Activated T-cell treated with anti-CD3 and anti-CD28 coated beads, Interleukin-2, amount 50 U/mL, for 1 hour (primary cell): ENCODE results near the gene CADM1.

Source experiments
- DNase-seq: peaks from one replicate; pipeline ENCODE4 v3.0.0-alpha.2; 2020

Gene CADM1

GRCh38 chr11:115311949-115312348 is 192.3 kb downstream of the CADM1 start:
- DNase-seq, result no peak

DNA sequence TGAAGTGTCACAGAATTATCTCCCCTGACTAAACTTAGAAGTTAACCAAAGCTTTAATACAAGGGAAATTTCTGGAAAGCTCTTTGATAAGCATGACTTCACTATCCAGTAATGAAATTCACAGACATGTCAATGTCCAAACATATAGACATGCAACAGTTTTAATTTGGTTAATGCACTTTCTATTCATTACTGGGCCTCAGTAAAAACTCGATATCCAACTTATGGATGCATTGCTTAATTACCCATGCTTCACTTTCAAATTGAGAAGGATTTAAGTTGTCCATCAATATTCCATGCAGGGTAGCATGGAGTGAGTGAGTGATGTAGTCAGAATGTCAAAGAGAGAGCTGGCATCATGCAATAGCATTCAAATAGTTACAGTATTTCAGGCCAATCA is 197.5 kb downstream of the CADM1 start:
- DNase-seq, result no peak

DNA sequence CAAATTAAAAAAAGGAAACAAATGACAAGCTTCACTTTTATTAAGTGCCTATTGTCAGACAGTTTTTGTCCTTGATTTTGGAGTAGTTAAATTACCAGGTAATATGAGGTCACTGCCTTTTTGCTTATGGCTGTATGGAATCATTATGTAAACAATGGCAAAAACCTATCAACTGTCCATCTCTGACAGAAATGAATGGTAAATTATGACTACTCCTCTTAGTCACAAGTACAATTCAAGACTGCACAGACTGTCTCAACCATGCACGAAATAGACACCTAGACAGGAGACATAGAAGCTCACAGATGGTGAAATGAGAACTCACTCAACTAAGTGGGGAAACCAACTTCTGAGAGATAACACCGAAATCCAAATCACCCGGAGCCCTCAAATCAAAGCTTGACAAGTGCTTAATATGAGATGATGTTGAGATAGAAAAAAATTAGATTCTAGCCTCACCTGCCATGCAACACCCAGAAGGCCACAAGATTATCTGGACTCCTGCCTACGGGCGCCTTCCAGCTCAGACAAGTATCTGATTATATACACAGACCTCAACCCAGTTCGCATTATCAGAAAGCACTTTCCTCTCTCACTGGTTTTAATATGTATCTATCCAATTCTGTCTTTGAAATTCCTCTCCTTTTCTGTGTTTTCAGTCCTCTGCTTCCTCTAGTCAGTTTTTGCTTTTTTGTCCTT is 199.3 kb downstream of the CADM1 start:
- DNase-seq, result no peak

DNA sequence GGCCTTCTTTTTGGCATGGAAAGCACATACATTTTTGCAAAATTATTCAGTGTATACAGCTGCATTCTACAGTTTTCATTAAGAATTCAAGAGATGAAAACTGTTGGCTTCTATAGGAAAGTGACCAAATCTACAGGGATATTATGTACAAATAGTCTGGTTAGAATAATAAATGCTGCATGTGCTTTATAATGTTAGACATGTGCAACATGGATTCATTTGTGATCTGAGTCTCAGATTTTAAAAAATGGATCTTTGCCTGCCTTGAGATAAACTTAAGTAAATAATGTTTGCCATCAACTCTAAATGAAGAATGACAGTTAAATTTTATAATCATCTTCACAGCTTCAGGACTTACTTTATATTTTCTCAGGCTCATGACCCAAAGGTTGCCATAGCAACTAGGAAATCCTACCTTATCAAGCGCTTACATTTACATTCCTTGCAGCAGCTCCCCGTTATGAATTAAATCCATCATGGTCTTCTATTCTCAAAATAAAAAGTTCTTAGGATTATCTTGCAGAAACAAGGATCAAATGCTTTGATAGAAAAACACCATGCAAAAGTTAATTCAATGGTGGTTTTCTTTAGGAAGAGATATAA is 200.2 kb downstream of the CADM1 start:
- no peak for DNase-seq

DNA sequence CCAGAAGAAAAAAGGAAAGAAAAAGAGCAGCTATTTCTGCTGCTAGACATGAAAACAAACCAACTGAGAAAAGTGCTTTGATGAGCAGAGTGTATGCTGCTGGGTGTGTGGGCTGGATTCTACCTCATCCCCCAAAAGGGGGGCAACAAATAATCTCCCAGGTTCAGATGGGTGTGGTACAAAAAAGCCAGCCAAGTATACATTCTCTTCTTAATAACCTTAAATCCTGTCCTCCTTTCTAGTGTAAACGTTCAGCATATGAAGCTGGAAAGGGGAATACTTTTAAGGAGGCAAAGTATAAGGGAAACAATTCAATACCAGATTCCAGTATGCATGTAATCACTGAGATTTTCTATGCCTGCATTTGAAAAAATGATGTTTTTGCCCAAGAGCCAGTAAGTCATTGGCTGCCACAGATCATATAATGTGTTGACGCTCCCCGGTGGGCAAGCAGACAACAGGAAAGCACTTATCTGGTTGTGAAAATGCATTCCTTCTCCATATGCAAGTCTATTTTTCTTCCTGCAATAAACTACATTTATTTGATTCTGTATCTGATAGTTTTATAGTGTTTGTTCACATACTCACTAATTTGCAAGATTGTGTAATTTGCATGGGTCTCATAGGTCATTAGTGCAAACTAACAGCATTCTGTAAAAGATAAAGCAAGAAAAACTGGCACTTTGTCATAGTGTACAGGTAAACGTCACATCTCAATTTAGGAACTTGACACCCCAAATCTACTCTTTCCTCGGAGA is 201.1 kb downstream of the CADM1 start:
- DNase-seq, result no peak

GRCh38 chr11:115300660-115301428 is 203.4 kb downstream of the CADM1 start:
- DNase-seq, result no peak

- no peak for DNase-seq
Observed at GRCh38 chr11:115298300-115299012, 205.8 kb downstream of the CADM1 start.

GRCh38 chr11:115297330-115297729 is 206.9 kb downstream of the CADM1 start:
- no peak for DNase-seq

DNA sequence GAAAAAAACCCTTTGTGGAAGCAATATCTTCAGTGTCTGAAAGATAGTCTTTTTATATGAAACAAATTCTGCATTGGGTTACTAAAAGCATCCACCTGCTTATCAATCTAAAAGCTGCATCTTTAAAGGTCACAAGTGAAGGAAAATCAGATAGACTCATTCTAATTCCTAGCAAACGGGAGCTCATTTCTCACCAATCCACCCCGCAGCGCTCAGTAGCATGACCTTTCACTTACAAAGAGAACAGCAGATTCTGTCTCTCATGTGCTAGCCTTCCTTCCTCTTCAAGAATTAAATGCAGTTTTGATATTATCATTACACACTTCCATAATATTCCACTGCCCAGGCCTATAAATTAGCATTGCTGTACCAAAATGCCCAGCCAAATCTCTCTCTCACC is 212.9 kb downstream of the CADM1 start:
- no peak for DNase-seq

DNA sequence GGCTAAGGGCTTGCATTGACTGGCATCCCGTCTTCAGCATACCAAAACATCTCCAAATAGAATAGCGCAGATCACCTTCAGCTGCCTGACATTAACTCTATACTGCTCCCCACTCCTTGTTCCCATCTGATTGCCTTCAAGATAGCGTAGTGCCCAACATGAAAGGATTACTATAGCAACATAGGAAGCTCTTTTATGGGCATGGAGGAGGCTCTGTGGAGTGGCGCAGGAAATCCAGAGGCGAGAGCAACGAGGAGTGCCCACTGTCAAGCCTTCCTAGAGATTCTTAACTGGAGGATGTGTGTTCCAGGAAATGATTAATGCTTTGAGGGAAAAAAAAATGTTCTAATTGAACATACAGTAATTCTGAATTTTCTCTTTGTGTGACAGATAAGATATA is 213.3 kb downstream of the CADM1 start:
- DNase-seq, result no peak

- no peak for DNase-seq
Observed at GRCh38 chr11:115290479-115290878, 213.7 kb downstream of the CADM1 start.

DNA sequence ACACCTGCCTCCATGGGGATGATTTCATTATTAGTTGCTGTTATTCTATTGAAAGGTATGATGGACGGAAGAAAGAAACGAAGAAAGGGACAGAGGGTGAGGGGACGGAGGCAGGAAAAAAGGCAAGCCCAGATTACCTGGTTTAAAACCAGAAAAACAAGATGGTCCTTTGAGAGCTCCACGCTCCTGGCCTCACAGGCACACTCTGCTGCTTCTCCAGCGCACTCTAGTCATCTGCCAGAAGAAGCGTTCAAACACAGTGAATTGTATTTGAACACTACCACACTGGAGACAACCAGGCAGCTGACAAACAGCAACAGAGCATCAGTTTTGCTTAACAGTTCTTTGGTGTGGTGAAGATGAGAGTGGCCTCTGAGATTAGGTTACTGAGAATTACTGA is 216.9 kb downstream of the CADM1 start:
- DNase-seq, result no peak

DNA sequence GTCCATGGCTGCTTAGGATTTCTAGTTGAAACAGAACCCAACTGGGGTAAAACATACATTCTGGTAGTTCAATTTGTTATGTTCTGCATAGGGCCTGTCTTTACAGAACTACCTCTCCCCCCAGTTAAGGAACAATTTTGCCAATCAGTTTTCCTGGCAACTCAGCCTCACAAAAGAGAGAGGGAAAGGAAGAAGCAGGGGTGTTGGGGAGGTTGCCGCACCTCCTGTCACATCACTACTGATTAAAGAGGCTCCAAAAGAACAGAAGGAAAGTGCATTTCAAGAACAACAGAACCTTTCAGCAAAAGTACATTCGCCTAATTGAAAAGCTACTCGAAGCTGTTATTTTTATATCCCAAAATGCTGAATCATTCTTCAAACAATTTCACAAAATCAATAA is 217.6 kb downstream of the CADM1 start:
- DNase-seq, result no peak

DNA sequence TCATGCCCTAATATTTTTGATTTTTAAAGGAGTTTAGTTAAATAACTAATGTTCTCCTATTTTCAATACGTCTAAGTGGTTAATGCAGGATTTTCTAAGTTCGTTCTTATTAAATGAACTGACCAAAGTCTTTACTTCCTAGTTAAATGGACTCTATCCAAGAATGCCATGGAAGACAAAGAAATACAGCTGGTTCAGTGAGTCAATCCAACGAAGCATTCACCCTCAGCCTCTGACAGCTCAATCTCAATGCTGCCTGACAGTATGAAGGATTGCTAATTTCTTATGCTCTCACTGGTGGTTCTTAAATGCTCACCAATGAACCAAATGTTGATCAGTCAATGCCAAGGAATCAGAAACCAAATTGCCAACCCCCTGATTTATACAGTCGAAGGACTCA is 219.4 kb downstream of the CADM1 start:
- DNase-seq, result no peak

DNA sequence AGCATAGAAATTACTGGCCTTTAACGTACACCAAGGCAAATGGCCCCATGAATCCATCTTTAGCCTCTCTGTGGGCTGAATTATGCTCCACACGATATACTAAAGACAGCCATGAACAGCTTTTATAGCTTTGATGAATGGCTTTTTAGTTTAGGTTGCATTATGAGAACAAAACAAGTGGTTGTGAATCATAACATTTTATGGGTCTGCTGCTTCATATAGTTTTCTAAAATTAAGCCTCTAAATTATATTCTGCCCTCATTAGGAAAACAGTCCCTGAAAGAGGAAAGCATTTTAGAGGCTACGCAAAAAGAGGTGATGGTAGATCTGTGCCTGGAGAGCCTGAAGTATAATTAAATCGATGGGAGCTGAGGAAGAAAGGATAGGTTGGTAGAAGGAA is 221.3 kb downstream of the CADM1 start:
- DNase-seq, result no peak

DNA sequence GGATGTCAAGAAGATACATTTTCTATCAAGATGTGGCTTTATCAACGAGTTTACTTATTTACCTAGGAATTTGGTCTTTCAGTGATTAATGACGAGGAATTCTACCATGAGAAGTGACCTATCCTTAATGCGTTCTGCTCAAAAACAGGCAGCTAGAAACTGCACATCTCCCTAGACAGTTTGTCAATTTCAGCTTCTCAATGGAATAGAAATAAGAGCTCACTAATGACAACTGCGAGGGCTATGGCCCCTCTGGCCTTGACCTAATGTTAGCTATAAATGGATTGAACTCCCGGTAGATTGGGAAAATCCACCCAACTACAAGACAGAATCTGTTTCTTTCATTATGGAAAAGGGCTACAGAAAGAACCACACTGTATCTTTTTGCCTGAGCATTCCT is 223.4 kb downstream of the CADM1 start:
- DNase-seq, result no peak

GRCh38 chr11:115279813-115280761 is 224.1 kb downstream of the CADM1 start:
- no peak for DNase-seq

GRCh38 chr11:115276799-115277198 is 227.4 kb downstream of the CADM1 start:
- DNase-seq, result no peak

DNA sequence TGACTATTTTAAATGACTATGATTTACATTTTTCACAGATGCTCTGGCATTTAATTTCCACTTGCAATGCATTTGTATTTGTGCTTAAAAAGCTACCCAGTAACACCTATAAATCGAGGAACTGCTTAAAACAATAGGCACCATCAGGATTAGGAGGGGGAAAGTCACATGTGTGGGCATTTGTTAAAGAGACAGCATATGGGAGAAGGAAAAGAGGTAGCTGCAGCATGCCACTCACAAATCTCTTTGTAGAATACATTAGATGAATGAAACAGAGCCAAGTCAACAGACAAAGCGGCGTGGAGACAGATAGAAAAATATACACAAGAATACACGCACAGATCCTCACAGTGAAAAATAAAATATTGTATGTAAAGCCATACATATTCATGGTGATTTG is 228.0 kb downstream of the CADM1 start:
- no peak for DNase-seq

- no peak for DNase-seq
Observed at GRCh38 chr11:115275045-115275444, 229.2 kb downstream of the CADM1 start.

DNA sequence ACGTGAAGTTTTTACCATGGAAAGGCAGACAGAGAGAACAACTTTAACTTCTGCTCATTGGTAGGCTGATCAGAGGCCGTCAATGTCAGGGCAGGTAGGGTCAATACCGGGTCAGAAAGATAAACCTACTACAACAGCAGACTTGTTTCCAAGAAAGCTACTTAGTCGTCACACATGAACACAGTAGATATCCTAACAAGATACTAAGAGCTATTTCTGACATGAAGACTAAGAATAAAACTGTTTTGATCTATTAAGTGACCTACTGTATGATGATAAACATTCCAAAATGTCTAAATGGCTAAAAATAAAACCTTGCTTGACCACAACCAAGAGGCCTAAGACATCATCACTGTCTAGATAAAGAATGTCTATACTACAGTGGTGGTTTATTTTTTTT is 231.3 kb downstream of the CADM1 start:
- no peak for DNase-seq

GRCh38 chr11:115271643-115272042 is 232.6 kb downstream of the CADM1 start:
- DNase-seq, result no peak
